Glomerular visceral epithelial cell (primary cell): ENCODE measurements around the gene RUNX2.

Source experiments
- DNase-seq: peaks from one replicate; pipeline ENCODE4 v3.0.0-alpha.2; 2016; ENCODE audit errors: extremely low spot score

The RUNX2 gene

DNA sequence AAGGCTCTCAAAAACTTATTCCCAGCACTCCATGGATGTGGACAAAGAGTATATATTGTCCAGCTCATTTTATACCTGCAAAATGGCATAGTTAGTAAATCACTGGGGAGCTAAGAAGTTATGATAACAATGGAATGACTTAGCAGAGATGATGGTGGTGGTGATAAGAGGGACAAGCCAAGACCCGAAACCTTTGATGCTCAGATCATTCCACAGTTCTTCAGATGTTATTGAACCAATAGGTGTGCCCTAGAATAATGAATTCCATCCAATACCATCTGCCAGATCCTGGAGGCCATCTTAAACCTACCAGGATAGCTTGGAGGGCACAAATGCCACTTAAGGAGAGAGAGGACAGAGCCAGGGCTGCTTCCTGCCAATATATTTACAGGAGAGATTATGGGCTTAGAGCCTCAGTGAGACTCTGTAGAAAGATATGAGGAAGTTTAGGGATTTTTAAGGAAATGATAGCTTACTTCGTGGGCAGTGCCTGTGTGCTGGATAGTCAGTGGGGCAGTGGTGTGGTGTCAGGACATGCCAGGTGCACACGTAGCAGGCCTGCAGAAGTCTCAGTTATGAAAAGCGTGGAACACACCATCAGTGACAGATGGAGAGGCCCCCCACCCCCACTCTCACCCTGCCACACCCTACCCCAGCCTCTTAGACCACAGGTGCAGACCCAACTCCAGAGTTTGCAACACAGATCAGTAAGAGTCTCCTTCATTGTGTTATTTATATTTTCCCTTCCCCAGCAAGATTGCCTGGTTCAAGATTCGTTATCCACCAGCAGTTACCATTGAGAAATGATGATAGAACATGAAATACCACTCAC is 259.3 kb downstream of the RUNX2 start:
- DNase-seq, result no peak

- DNase-seq, result no peak
Measured at GRCh38 chr6:45589367-45589766, 261.2 kb downstream of the RUNX2 start.

- peak; percentile 75 for DNase-seq
Measured at GRCh38 chr6:45590226-45590625, 262.1 kb downstream of the RUNX2 start.

GRCh38 chr6:45590696-45591184 is 262.6 kb downstream of the RUNX2 start:
- peak; percentile 33 for DNase-seq

DNA sequence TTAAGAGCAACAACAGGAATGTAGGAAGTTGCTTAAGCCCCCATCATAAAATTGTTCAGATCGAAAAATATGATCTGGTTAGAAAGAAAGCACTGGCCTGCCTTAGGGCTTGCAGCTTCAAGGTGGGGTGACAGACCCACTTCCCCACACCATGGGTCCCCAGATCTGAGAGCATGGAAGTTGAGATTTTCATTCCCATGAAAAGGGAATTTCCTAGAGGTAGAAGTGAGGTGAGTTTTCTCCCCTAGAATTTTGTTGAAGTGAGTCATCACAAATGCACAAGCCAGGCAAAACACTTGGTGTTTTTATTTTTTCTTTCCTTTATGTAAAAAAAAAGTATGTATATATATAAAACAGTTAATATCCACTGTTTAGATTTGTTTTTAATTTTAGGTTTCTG is 263.2 kb downstream of the RUNX2 start:
- peak; percentile 41 for DNase-seq

- DNase-seq, result no peak
Measured at GRCh38 chr6:45591890-45592289, 263.8 kb downstream of the RUNX2 start.

DNA sequence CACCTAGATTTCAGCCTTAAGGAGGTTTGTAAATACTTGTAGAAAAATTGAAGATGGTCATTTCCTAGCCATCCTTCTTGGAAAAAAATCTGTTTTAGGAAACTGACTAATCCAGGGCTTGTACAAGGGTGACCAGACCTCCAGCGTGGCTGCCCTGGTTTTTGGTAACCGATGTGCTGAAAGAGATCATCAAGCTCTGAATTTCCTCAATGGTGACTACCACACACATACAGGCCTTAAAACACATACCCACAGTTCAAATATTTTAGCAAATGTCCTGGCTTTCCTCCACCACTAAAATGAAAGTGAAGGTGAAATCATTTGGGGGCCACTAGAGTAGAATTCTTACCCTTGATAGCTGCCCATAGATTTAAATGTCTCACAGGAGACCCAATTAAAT is 264.9 kb downstream of the RUNX2 start:
- no peak for DNase-seq

DNA sequence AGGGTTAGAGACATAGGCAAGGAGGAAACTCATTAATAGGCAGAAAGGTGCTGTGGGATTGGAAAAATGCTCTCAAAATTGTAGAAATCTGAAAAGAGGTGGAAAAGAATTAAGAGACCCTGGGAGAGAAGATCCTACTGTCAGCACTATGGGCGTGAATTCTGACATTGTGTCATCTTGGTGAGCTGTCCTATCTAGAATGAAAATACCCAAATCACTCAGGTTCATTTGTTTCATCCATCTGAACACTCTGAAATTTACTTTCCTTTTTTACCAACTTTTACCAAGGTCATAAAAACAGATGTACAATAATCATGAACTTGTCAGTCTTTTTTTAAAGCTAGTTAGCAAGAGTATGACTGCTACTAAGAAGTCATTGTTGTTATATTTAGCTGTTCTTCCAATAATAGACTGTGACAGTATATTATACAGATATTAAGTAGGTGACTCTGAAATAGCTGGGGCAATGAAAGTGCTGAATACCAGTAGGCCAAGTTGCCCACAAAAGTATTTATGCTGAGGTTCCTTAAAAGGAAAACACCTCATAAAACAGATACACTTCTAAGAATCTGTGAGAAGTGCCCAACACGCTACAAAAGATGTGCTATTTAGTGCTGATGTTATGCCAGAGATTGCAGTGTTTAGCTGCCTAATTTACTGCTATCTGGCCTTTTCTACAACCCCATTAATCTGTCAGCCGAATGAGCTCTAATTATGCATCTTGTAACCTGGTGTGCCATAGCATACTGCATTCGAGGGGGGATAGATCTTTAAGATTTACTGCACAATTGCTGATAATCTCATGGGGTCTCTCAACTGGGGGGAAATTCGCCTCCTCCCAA is 267.1 kb downstream of the RUNX2 start:
- no peak for DNase-seq

GRCh38 chr6:45597424-45597823 is 269.3 kb downstream of the RUNX2 start:
- DNase-seq, result no peak

DNA sequence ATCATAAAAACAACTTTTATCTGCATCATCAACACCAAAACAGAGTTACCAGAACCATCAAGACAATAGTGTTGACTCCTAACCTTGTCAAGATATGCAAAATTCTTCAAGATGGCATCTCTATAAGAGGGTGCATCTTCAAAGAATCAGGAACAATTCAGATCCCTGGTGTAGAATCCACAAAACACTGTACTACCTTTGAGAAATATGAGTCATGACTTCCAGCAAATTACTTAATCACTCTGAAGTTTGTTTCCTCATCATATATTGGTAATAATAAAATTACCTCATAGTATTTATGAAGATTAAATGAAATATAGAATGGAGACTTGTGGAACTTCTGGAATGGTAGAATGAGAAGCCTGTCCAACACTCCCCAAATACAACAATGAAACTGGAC is 270.9 kb downstream of the RUNX2 start:
- no peak for DNase-seq

GRCh38 chr6:45605971-45606370 is 277.8 kb downstream of the RUNX2 start:
- no peak for DNase-seq

DNA sequence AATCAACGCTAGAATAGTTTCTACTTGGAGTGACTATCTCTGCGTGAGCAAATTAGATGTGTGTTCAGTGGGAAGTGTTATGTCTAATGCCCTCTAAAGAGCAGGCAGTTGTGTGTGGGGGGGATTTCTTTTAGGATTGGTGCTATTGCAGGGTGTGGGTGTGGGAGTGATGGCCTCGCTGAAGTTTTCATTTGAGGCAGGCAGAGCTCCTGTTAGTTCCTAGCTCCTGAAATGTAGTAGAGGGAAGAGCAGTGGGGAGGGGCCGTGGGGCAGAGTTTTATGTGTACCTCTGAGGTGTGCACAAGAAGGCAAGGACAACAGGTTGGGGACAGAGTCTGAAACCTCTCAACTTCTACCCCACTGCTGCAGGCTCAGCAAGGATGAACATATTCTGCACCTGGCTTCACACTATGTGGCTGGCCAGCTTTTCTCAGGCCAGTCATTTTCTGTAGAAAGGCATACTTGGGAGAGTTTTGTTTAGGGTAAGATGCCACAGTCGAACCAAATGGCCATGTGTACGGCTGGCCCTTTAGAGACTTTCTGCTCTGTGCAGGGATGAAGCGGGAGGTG is 278.8 kb downstream of the RUNX2 start:
- DNase-seq, result no peak

GRCh38 chr6:45607798-45608197 is 279.7 kb downstream of the RUNX2 start:
- DNase-seq, result no peak

GRCh38 chr6:45608252-45608913 is 280.3 kb downstream of the RUNX2 start:
- DNase-seq, result peak; percentile 99

GRCh38 chr6:45609141-45609638 is 281.1 kb downstream of the RUNX2 start:
- DNase-seq, result peak; percentile 100

DNA sequence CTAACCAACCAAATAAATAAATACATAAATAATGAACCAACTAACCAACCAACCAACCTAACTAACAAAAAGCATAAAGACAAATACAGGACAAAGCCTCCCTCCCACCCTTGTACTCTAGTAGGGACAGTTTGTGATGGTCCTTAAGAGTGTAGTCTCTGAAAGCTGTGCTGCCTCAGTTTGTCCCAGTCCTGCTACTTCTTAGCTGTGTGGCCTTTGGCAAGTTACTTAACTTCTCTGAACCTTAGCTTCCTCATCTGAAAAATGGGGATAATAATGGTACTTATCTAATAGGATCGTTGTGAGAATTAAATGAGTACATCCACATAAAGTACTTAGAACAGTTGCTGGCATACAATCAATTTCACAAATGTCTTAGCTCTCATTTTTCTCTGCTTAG is 282.2 kb downstream of the RUNX2 start:
- DNase-seq, result no peak

GRCh38 chr6:45610832-45611231 is 282.7 kb downstream of the RUNX2 start:
- DNase-seq, result no peak

GRCh38 chr6:45611491-45611890 is 283.4 kb downstream of the RUNX2 start:
- DNase-seq, result no peak

DNA sequence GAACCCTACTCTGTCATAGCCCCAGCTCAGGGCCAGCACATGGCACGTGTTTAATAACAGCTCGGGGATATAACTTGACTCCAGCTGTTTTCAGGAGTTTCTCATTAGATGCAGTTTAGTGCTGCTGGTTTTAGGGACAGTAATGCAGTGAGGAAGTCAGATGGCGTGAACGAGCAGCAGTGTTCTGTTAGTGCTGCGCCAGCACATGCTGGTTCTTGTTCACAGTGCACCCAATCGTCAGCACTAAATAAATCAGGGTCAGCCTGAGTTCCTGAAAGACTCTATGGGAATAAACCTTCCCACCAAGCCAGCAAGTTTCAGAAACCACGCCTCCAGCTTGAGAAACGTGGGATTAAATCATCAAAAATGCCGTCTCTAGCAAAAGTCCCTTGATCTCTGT is 285.5 kb downstream of the RUNX2 start:
- no peak for DNase-seq

DNA sequence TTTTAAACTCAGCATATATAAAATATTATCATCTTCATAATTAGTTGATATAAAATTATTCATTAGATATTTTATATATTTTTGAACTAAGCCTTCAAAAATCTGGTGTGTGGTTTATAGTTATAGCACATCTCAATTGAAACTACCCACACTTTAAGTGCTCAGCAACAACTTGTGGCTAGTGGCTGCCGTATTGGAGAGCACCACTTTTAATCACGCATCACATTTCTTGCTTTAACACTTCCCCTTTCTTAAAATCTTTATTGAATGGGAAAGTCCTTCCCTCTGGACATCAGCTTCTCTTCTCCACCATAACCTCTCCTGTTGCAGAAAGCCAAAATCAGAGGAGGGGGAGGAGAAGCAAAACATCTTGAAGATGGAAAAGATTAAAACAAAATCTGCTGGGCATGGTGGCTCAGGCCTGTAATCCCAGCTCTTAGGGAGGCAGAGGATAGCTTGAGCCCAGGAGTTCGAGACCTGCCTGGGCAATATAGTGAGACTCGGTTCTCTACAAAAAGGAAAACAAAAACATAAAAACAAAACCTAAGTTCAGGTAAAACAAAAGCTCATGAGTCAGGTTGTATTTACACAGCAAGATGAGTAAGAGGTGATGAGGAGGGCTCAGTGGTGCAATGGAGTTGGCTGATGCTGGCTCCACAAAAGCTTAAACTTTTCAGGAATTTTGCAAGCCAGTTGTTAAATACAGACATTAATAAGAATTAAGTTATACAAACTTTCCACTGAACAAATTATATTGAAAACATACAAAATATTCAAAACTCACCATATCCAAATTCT is 286.6 kb downstream of the RUNX2 start:
- no peak for DNase-seq

DNA sequence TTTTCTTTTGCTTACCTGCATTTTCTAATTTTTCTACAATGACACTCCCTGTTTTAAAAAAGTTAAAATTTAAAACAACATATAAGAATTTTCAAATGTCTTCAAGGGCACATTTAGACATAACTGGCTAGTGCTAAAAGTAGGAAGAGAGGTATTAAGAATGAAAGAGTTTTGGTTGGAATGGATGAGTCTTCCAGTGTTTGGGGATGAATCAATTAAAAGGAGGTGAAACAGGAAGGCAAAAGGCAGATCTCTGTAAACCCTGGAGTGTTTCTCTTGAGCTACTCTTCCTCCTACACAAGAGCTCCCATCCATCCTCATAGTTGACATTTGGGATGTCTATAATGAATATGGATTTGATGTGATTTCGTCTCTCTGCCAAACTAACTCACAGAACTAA is 288.1 kb downstream of the RUNX2 start:
- no peak for DNase-seq
